ENCODE data around the gene ZFX.

The ZFX gene

GRCh38 chrX:24201216-24201615 is 51.7 kb downstream of the ZFX start:
- no peak overlapping the region for H3K4me3 ChIP-seq (ENCODE audit: low read depth, low read length)
- TF ChIP-seq, protein P1, sequence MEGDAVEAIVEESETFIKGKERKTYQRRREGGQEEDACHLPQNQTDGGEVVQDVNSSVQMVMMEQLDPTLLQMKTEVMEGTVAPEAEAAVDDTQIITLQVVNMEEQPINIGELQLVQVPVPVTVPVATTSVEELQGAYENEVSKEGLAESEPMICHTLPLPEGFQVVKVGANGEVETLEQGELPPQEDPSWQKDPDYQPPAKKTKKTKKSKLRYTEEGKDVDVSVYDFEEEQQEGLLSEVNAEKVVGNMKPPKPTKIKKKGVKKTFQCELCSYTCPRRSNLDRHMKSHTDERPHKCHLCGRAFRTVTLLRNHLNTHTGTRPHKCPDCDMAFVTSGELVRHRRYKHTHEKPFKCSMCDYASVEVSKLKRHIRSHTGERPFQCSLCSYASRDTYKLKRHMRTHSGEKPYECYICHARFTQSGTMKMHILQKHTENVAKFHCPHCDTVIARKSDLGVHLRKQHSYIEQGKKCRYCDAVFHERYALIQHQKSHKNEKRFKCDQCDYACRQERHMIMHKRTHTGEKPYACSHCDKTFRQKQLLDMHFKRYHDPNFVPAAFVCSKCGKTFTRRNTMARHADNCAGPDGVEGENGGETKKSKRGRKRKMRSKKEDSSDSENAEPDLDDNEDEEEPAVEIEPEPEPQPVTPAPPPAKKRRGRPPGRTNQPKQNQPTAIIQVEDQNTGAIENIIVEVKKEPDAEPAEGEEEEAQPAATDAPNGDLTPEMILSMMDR (IDR thresholded peaks at IDR 0.05; ENCODE audit: low read depth, low read length): no peak

GRCh38 chrX:24202465-24203031 is 53.0 kb downstream of the ZFX start:
- H3K4me3 ChIP-seq (ENCODE audit: low read depth, low read length): no peak overlapping the region
- TF ChIP-seq, protein P1 (IDR thresholded peaks at IDR 0.05; ENCODE audit: low read depth, low read length): no peak

DNA sequence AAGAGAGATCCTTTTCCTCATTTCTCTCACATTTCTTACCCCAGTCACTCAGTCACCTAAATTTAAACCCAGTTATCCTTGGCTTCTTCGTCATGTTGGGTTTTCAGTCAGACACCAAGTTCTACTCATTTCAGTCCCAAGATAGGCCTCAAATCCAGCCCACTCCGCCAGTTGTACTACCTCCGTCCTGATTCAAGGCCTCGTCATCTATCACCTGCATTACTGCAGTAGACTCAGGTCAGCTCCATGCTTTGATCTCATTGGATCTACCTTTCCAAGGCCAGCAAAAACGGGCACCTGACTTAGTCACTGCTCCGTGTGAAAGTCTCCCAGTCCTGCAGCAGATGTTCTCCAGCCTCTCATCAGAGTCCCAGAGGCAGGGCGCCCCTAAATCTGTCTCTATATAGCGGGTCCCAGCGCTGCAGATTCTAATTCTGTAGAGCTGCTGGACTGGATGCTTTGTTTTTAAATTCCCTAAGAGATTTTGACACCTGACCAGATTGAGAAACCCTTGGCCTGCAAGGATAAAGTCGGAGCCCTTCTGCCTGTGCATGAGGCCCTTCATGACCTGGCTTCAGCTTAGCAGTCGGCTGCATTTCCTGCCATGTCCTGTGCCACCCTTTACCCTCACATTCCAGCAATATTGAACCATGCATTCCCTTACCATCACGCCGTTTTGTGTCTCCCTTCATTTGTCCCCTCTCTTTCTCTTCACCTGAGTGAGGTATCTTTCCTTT is 53.7 kb downstream of the ZFX start:
- TF ChIP-seq, protein P1 (IDR thresholded peaks at IDR 0.05; ENCODE audit: low read depth, low read length): no peak
- no peak overlapping the region for H3K4me3 ChIP-seq (ENCODE audit: low read depth, low read length)

DNA sequence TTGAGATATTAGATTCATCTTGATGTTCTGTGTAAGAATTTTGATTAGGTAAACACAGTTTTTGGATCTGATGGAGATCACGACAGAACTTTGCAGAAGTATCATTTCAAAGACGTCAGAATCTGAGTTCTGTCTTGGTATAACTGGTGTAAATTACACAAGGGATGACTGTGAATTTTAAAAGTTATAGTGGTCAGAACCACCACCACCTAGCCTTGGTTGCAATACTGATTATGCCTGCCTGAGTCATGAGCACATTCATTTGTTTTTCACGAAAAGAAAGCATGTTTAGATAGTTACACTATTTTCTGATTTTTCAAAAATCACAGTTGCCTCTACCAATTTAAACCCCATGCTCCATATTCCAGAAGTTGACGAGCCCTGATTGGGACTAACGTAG is 54.8 kb downstream of the ZFX start:
- no peak overlapping the region for H3K4me3 ChIP-seq (ENCODE audit: low read depth, low read length)
- TF ChIP-seq, protein P1 (IDR thresholded peaks at IDR 0.05; ENCODE audit: low read depth, low read length): no peak

GRCh38 chrX:24204958-24205357 is 55.4 kb downstream of the ZFX start:
- no peak overlapping the region for H3K4me3 ChIP-seq (ENCODE audit: low read depth, low read length)
- TF ChIP-seq, protein P1 (IDR thresholded peaks at IDR 0.05; ENCODE audit: low read depth, low read length): no peak

DNA sequence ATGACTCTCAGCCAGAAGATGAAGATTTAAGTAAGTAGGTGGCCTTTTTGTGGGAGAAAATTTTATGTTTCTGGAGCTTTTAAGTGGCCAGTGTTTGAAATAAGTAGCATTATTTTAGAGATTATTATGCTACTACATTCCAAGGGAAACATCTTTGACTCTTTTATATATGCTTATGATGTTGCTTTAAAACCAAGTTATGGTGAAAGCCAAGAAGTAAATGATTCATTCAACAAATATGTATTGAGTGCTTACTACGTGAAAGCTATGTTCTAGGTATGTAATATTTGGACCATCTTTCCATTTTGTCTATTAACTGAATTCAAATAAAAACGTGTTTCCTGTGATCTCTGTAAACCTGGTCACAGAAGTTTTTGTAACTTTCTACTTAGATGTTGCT is 58.3 kb downstream of the ZFX start:
- no peak overlapping the region for H3K4me3 ChIP-seq (ENCODE audit: low read depth, low read length)
- TF ChIP-seq, protein P1 (IDR thresholded peaks at IDR 0.05; ENCODE audit: low read depth, low read length): no peak

GRCh38 chrX:24208496-24209240 is 59.1 kb downstream of the ZFX start:
- no peak overlapping the region for H3K4me3 ChIP-seq (ENCODE audit: low read depth, low read length)
- TF ChIP-seq, protein P1 (IDR thresholded peaks at IDR 0.05; ENCODE audit: low read depth, low read length): no peak
